GM12878 (cell line): Measurements from ENCODE around the gene EPB41L1.

Source experiments
- CEBPB ChIP-seq, 2 experiments: fragments of 150-350 bp in 1 of 2; IDR thresholded peaks; 2 replicates each; pipeline ENCODE4 v1.6.1; 2012 to 2014; ENCODE audit warnings: low read depth in 2 of 2, low read length in 2 of 2, borderline replicate concordance in 1 of 2, inconsistent platforms in 1 of 2
- POLR2A ChIP-seq: IDR thresholded peaks from 2 replicates; pipeline ENCODE4 v1.6.1; 2011; ENCODE audit warnings: low read depth, mild to moderate bottlenecking, low read length
- RBBP5 ChIP-seq: fragments of 200-600 bp; sonication (generic); conservative IDR thresholded peaks from 2 replicates; pipeline ENCODE4 v1.6.1; 2016
- SIN3A ChIP-seq: IDR thresholded peaks from 2 replicates; pipeline ENCODE4 v1.6.1; 2012; ENCODE audit warnings: low read depth, low read length, improper control_type of control experiment
- TF ChIP-seq, protein P1 (sequence below), 3 experiments: IDR thresholded peaks in 2 of 3; conservative IDR thresholded peaks in 1 of 3; 2 replicates each; pipeline ENCODE4 v1.5.1; 2011; ENCODE audit warnings: low read depth in 3 of 3, low read length in 3 of 3, mild to moderate bottlenecking in 3 of 3, control low read depth in 2 of 3, moderate library complexity in 2 of 3, inconsistent platforms in 1 of 3, mixed read lengths in 1 of 3; ENCODE audit not compliant: control insufficient read depth in 2 of 3, insufficient read depth in 1 of 3; ENCODE audit errors: extremely low read depth in 1 of 3

DNA sequence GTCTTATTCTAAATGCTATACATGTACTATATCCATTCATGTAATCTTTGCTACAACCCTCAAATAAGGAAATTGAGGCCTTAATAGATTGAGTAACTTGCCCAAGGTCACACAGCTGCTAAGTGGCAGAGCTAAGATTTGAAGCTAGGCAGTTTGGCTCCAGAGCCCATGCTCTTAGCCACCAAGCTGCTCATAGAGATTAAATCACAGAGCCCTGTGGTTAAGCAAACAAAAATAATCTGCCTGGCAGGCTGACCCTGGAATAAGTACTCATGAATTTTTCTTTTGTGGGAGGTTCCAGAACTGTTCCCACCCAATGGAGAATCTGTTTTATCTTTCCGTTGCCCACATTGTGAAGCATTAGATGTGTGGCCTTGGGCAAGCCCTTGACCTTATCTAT is 89.2 kb downstream of the EPB41L1 start:
- no peak for TF ChIP-seq SIN3A
- TF ChIP-seq POLR2A, result no peak
- TF ChIP-seq, protein P1, sequence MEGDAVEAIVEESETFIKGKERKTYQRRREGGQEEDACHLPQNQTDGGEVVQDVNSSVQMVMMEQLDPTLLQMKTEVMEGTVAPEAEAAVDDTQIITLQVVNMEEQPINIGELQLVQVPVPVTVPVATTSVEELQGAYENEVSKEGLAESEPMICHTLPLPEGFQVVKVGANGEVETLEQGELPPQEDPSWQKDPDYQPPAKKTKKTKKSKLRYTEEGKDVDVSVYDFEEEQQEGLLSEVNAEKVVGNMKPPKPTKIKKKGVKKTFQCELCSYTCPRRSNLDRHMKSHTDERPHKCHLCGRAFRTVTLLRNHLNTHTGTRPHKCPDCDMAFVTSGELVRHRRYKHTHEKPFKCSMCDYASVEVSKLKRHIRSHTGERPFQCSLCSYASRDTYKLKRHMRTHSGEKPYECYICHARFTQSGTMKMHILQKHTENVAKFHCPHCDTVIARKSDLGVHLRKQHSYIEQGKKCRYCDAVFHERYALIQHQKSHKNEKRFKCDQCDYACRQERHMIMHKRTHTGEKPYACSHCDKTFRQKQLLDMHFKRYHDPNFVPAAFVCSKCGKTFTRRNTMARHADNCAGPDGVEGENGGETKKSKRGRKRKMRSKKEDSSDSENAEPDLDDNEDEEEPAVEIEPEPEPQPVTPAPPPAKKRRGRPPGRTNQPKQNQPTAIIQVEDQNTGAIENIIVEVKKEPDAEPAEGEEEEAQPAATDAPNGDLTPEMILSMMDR (IDR thresholded peaks at IDR 0.05 in 2 of 3, conservative IDR thresholded peaks at IDR 0.05 in 1 of 3; ENCODE audit: control insufficient read depth in 2 of 3, extremely low read depth in 1 of 3, insufficient read depth in 1 of 3, low read depth in 3 of 3, low read length in 3 of 3), result no peak
- TF ChIP-seq RBBP5, result no peak
- TF ChIP-seq CEBPB (IDR thresholded peaks at IDR 0.05; ENCODE audit: borderline replicate concordance in 1 of 2, low read depth in 2 of 2, low read length in 2 of 2), result no peak
